GM12865 (cell line): Measurements from ENCODE around the gene IRF7.

ENCODE experiments used
- DNase-seq: peaks from one replicate; pipeline ENCODE4 v3.0.0; 2010; ENCODE audit warnings: low read depth
- H3K4me3 ChIP-seq: 2 replicates; pipeline ENCODE4 v1.5.1; 2011; ENCODE audit warnings: mild to moderate bottlenecking, low read depth, low read length, control low read depth
- CTCF ChIP-seq: IDR thresholded peaks from 2 replicates; pipeline ENCODE4 v1.5.1; 2011; ENCODE audit warnings: low read length, control low read depth, low read depth, inconsistent platforms; ENCODE audit not compliant: insufficient read depth; ENCODE audit errors: missing control alignments

Gene IRF7

DNA sequence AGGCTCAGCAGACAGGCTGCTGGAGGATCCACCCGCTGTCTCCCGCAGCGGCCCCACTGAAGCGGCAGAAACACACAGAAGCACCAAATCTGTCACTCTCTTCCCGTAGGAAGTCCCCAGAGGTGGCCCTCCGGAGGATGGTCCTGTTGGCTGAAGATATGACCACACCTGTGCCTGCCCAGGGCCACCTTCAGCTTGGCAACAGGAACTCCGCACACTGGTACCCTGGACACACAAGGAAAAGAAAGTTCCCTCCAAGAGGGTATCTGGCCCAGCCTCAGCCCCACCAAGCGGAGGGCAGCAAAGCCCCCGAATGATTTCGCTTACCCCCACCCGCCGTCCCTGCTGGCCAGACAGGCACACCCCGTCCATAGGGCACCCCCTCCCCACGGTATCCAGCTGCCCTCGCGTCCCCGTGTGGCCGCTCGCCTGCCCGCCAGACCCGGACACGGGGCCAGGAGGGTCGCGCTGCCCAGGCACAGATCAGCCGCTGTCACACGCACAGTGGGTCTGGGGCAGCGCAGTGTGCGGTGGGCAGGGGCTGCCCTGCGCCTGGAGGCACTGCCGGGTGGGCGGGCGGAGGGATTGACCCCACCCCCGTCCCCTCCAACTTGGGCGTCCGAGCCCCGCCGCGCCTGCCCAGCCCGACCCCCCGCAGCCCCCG, 48.0 kb downstream of the IRF7 start:
- peak overlapping the region; percentile 68 for H3K4me3 ChIP-seq
- no peak for TF ChIP-seq CTCF
- no peak for DNase-seq

DNA sequence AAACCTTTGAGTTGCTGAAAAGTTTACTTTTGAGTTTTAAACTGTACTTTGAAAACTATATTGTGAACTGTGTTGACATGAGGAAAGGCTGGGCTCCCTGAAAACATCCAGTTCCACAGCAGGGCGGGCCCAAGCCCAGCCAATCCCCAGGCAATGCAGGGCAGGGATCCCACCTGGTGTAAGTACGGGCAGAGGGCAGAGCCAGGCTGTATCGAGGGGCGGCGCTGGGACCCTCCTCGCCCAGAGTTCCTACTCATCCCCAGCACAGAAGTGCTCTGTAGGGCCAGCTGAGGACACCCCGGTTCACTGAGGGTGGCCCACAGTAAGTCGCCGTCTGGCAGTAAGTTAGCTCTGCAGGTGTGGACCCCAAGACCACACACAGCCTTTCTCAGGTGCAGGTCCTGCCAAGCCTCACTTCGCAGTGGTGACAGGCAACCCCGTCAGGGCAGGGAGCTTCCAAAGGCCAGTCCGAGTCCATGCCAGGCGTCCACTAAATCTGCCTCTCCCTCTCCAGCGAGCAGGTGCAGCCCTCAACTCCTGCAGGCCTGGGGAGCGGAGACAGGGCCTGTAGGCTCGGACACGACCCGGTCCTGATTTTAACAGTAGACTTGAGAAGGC, 48.6 kb downstream of the IRF7 start:
- no peak for DNase-seq
- TF ChIP-seq CTCF = no peak
- H3K4me3 ChIP-seq = peak overlapping the region; percentile 68

DNA sequence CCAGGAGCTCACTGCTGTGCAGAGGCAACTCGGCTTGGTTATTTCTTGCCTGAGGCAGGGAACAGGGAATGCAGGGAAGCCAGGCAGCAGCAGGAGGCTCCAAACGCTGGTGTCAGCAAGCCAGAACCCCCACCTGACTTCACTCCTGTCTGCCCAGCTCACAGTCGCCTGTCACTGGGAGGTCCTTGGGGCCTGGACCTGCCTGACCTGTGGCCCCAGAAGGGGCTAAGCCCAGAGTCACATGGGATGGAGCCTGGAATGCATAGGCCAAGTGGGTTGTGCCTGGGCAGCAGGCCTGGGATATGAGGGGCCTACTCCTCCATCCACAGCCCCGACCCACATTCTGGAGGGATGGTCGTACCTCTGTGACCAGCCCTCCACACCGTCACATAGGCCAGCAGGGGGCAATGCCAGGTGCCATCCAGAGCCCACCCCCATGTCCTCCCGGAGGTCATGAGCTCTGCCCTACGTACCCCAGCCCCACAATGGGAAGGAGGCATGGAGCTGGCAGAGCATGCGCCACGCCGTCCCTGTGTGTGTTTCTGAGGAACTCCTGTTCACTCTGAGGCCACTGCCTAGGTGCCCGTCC, 49.7 kb downstream of the IRF7 start:
- H3K4me3 ChIP-seq = no peak overlapping the region
- no peak for DNase-seq

GRCh38 chr11:563812-564578, 51.8 kb downstream of the IRF7 start:
- no peak for DNase-seq
- TF ChIP-seq CTCF = no peak
- no peak overlapping the region for H3K4me3 ChIP-seq

More for the DNA sequence above, 49.7 kb downstream of the IRF7 start:
- no peak for TF ChIP-seq CTCF

DNA sequence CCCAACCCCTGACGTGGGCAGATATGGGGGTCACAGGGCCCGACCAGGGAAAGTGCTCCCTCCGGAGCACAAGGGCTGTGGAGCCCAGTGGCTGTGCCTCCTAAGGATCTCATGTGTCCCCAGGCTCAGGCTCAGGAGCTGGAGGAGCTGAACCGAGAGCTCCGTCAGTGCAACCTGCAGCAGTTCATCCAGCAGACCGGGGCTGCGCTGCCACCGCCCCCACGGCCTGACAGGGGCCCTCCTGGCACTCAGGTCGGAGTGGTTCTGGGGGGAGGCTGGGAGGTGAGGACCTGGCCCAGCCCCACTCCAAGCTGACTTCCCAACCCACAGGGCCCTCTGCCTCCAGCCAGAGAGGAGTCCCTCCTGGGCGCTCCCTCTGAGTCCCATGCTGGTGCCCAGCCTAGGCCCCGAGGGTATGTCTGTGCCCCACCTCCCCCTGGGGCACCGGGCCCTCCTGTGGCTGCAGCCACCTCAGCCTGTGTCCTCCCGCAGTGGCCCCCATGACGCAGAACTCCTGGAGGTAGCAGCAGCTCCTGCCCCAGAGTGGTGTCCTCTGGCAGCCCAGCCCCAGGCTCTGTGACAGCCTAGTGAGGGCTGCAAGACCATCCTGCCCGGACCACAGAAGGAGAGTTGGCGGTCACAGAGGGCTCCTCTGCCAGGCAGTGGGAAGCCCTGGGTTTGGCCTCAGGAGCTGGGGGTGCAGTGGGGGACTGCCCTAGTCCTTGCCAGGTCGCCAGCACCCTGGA, 52.5 kb downstream of the IRF7 start:
- DNase-seq = no peak
- H3K4me3 ChIP-seq = no peak overlapping the region
- TF ChIP-seq CTCF = no peak
